Karpas-422 (cell line): ENCODE measurements around the gene CFH. TPM values are rescaled to one million over a fixed set of nuclear protein-coding genes. Genes with fewer than 3 reads are reported as not detected.

Source experiments
- DNase-seq: peaks from one replicate; pipeline ENCODE4 v3.0.0-alpha.2; 2015
- H2AFZ ChIP-seq: fragments of 200-600 bp; sonication (generic); 2 replicates; pipeline ENCODE4 v1.6.1; 2014; ENCODE audit warnings: antibody characterized with exemption, low read length, mixed read lengths
- H3K27ac ChIP-seq: fragments of 200-600 bp; sonication (generic); 2 replicates; pipeline ENCODE4 v1.5.1; 2014; ENCODE audit warnings: mild to moderate bottlenecking, low read length, moderate library complexity
- H3K27me3 ChIP-seq: fragments of 200-600 bp; sonication (generic); 2 replicates; pipeline ENCODE4 v1.6.1; 2014; ENCODE audit warnings: low read length, mixed read lengths
- H3K36me3 ChIP-seq: fragments of 200-600 bp; sonication (generic); 2 replicates; pipeline ENCODE4 v1.6.1; 2014; ENCODE audit warnings: low read length, mixed read lengths; ENCODE audit not compliant: insufficient read depth
- H3K4me1 ChIP-seq: fragments of 200-600 bp; sonication (generic); 2 replicates; pipeline ENCODE4 v1.6.1; 2014; ENCODE audit warnings: mild to moderate bottlenecking, low read length, mixed read lengths
- H3K4me2 ChIP-seq: fragments of 200-600 bp; sonication (generic); 2 replicates; pipeline ENCODE4 v1.6.1; 2014; ENCODE audit warnings: low read length, low read depth, mild to moderate bottlenecking; ENCODE audit not compliant: poor library complexity, severe bottlenecking
- H3K4me3 ChIP-seq: fragments of 200-600 bp; sonication (generic); 2 replicates; pipeline ENCODE4 v1.5.1; 2014; ENCODE audit warnings: mild to moderate bottlenecking, antibody characterized with exemption, low read length, mixed read lengths
- H3K79me2 ChIP-seq: fragments of 200-600 bp; sonication (generic); 2 replicates; pipeline ENCODE4 v1.6.1; 2014; ENCODE audit warnings: mild to moderate bottlenecking, low read length, mixed read lengths
- H3K9ac ChIP-seq: fragments of 200-600 bp; sonication (generic); 2 replicates; pipeline ENCODE4 v1.6.0; 2014; ENCODE audit warnings: low read length
- H3K9me2 ChIP-seq: fragments of 200-600 bp; sonication (generic), shearing (Covaris generic); replicated peaks from 2 replicates; pipeline ENCODE4 v1.6.0; 2014; ENCODE audit warnings: mild to moderate bottlenecking, low read length, moderate library complexity; ENCODE audit not compliant: insufficient read depth
- H3K9me3 ChIP-seq: fragments of 300-700, 200-600 bp; sonication (generic); 2 replicates; pipeline ENCODE4 v1.6.1; 2014; ENCODE audit warnings: low read length, mixed read lengths
- H4K20me1 ChIP-seq: fragments of 200-600 bp; sonication (generic); 2 replicates; pipeline ENCODE4 v1.6.1; 2014; ENCODE audit warnings: mild to moderate bottlenecking, antibody characterized with exemption, low read length, low read depth; ENCODE audit not compliant: insufficient read depth
- total RNA-seq: library from RNA; depleted of rRNA; stranded (reverse); fragments of >200 nt; shearing (Covaris generic); gene quantifications from 2 replicates; pipeline ENCODE4 v1.2.3, GENCODE V29; 2014; ENCODE audit warnings: low replicate concordance

Gene CFH
- total RNA-seq, 1 experiment from 2014 or later: not detected

DNA sequence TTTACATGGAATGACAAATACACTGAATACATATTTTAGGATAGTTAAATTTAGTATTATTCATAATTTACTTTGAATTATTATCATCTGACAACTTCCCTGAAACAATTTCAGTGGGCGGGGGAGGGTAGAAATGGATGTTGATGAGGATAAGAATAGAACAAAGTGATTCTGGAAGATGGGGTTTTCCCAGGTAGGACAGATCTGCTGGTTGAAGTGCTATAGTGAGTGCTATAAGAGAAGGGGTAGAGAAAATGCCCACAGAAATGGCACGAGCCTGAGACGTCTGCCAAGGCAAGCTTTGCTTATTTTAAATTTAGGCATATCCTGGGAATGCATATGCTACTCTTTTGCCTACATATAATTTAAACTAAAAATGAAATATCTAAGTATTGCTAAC is 3.2 kb downstream of the CFH start:
- Histone ChIP-seq H4K20me1 (no peaks in the 10 kb centered on the region), H3K9me2 (no peaks in the 10 kb centered on the region), H3K9ac (no peak overlapping the region), H3K36me3 (no peaks in the 10 kb centered on the region), H2AFZ (no peak overlapping the region), H3K4me1 (no peaks in the 10 kb centered on the region), H3K4me3 (no peak overlapping the region), H3K27me3 (no peaks in the 10 kb centered on the region), H3K4me2 (no peak overlapping the region), H3K9me3 (no peaks in the 10 kb centered on the region), H3K27ac (no peak overlapping the region), H3K79me2 (no peaks in the 10 kb centered on the region)
- no peak for DNase-seq

DNA sequence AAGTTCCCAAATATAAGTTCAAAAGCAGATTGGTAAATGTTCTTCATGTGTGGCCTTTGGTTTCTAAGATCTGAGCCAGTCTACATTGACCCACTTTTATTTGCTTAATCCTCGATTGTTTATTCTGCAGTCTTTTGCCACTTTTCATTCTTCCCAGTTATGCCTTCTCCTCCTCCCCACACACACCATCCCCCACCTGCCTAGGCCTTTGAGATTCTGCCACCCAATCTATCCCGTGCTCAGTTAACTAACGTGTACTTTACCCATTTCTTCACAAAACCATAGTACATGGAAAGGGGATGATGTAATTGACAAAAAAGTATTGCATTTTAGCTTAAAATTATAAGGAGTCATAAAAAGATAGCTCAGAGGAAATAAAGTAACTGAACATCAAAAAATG is 3.7 kb downstream of the CFH start:
- no peak overlapping the region for H3K4me2 ChIP-seq
- H3K9ac ChIP-seq: no peak overlapping the region
- no peak overlapping the region for H3K4me3 ChIP-seq
- H2AFZ ChIP-seq: no peak overlapping the region
- no peaks in the 10 kb centered on the region for H4K20me1 ChIP-seq
- no peaks in the 10 kb centered on the region for H3K27me3 ChIP-seq
- no peaks in the 10 kb centered on the region for H3K9me2 ChIP-seq
- H3K27ac ChIP-seq: no peak overlapping the region
- H3K36me3 ChIP-seq: no peaks in the 10 kb centered on the region
- no peaks in the 10 kb centered on the region for H3K9me3 ChIP-seq
- H3K4me1 ChIP-seq: no peaks in the 10 kb centered on the region
- no peaks in the 10 kb centered on the region for H3K79me2 ChIP-seq
- DNase-seq: no peak

DNA sequence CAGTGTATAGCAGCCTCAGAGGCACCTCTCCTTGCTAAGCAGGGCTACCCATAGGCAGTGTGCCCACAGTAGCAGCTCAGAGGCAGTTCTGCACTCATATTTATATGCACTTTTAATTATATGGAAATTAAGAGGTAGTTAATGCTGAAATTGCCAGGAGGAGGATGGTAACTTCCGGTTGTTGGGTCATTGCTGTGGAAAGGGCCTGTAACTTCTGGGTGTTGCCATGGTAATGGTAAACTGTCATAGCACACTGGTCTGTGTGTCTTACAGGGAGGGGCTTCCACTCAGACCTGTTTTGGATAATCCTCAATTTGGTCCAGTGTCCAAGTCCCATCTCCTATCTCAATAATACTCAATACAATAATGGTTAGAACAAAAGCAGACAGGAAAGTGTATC is 7.6 kb downstream of the CFH start:
- Histone ChIP-seq H3K79me2 (no peaks in the 10 kb centered on the region), H3K9me2 (no peaks in the 10 kb centered on the region), H3K36me3 (no peaks in the 10 kb centered on the region), H3K27me3 (no peaks in the 10 kb centered on the region), H3K9ac (no peak overlapping the region), H3K4me2 (no peak overlapping the region), H3K27ac (no peak overlapping the region), H3K4me3 (no peak overlapping the region), H4K20me1 (no peaks in the 10 kb centered on the region), H3K4me1 (no peaks in the 10 kb centered on the region), H3K9me3 (no peaks in the 10 kb centered on the region), H2AFZ (no peak overlapping the region)
- no peak for DNase-seq

DNA sequence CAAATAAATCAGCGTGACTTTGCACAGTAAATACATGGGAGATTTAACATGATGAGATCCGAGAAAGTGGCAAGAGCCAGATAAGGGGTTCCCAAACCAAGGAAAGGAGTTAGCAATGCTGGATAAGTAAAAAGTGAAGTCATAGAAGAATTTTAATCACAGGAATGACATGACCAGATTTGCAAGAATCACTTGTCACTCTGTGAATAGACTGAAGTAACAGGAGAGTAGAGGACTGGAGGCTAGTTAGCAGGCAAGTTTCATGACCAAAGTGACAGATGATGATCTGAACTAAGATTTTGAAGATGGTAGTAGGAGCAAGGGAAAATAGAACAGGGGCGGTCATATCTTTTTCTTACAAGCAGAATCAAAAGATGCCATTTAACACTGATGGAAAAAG is 8.4 kb downstream of the CFH start:
- Histone ChIP-seq H3K79me2 (no peaks in the 10 kb centered on the region), H3K27ac (no peak overlapping the region), H3K9me2 (no peaks in the 10 kb centered on the region), H4K20me1 (no peaks in the 10 kb centered on the region), H3K9me3 (no peaks in the 10 kb centered on the region), H3K27me3 (no peaks in the 10 kb centered on the region), H2AFZ (no peak overlapping the region), H3K36me3 (no peaks in the 10 kb centered on the region), H3K4me3 (no peak overlapping the region), H3K9ac (no peak overlapping the region), H3K4me2 (no peak overlapping the region), H3K4me1 (no peaks in the 10 kb centered on the region)
- no peak for DNase-seq

DNA sequence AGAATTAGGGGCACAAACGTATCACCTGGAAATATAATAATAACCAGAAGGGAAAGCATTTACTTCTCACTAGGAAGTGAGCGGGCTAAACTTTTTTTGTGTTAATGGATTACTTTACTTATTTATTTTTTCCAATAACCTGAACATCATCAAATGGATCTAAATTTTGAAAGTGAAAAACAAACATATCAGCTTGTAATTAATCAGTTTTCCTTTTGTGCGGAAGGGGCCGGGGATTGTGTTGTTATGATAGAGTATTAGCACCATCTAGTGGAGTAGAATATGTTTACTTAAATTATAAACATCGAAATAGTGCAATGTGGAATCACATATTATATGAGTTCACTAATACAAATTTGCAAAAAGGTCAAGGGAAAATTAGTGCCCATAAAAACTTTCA is 9.0 kb downstream of the CFH start:
- H3K4me2 ChIP-seq: no peak overlapping the region
- no peak overlapping the region for H2AFZ ChIP-seq

DNA sequence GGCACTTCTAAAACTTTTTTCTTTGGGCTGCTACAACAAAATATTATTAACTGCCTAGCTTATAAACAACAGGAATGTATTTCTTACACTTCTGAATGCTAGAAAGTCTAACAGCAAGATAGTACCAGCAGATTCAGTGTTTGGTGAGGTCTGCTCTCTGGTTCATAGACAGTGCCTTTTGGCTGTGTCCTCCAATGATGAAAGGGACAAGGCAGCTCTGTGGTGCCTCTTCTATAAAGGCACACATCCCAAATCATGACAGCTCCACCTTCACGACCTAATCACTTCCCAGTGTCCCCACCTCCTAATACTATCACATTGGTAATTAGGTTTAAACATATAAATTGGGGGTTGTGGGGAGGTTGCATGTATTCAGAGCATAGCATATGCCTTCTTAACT is 9.5 kb downstream of the CFH start:
- Histone ChIP-seq H3K27me3 (no peaks in the 10 kb centered on the region), H3K79me2 (no peaks in the 10 kb centered on the region), H3K36me3 (no peaks in the 10 kb centered on the region)

More for the DNA sequence above, 9.0 kb downstream of the CFH start:
- Histone ChIP-seq H3K4me3 (no peak overlapping the region), H3K4me1 (no peaks in the 10 kb centered on the region), H3K79me2 (no peaks in the 10 kb centered on the region), H3K36me3 (no peaks in the 10 kb centered on the region), H3K9me3 (no peaks in the 10 kb centered on the region), H3K27me3 (no peaks in the 10 kb centered on the region), H4K20me1 (no peaks in the 10 kb centered on the region), H3K27ac (no peak overlapping the region), H3K9me2 (no peaks in the 10 kb centered on the region), H3K9ac (no peak overlapping the region)
- peak; percentile 72 for DNase-seq

DNA sequence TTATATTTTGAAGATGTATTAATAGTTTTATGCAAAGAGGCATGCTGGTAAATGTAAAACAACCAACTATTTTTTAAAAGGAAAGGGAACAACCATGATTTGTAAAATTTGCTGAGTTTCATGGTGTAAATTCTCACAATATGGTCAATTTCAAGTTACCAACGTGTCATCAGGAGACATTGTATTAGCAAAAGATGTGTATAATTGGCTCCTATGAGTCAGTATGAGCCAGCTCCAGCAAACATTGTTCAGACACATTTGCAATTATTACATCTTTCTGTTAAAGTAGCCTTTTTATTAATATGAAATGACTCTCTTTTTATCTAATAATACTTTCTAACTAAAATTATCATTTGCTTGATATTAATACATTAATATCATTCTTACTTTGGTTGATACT is 15.3 kb downstream of the CFH start:
- Histone ChIP-seq H2AFZ (no peak overlapping the region), H3K4me2 (no peak overlapping the region), H3K27me3 (no peaks in the 10 kb centered on the region), H4K20me1 (no peaks in the 10 kb centered on the region), H3K9ac (no peak overlapping the region), H3K4me3 (no peak overlapping the region), H3K4me1 (no peaks in the 10 kb centered on the region), H3K27ac (no peak overlapping the region), H3K9me2 (no peaks in the 10 kb centered on the region), H3K79me2 (no peaks in the 10 kb centered on the region), H3K9me3 (no peaks in the 10 kb centered on the region), H3K36me3 (no peaks in the 10 kb centered on the region)
- DNase-seq: no peak

More for the DNA sequence above, 9.5 kb downstream of the CFH start:
- no peaks in the 10 kb centered on the region for H4K20me1 ChIP-seq
- no peaks in the 10 kb centered on the region for H3K4me1 ChIP-seq
- H3K9me2 ChIP-seq: no peaks in the 10 kb centered on the region
- H3K27ac ChIP-seq: no peak overlapping the region
- no peak overlapping the region for H3K9ac ChIP-seq
- no peak overlapping the region for H3K4me3 ChIP-seq
- no peak overlapping the region for H3K4me2 ChIP-seq
- DNase-seq: no peak
- no peaks in the 10 kb centered on the region for H3K9me3 ChIP-seq
- H2AFZ ChIP-seq: no peak overlapping the region

DNA sequence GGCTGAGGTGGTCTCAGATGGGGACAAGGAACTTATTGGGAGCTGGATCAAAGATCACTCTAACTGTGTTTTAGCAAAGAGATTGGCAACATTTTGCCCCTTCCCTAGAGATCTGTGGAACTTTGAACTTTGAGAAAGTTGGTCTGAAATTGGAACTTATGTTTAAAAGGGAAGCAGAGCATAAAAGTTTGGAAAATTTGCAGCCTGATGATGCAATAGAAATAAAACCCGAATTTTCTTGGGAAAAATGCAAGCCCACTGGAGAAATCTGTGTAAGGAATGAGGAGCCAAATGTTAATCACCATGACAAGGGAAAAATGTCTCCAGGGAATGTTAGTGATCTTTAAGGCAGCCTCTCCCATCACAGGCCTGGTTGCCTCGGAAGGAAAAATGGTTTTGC is 17.2 kb downstream of the CFH start:
- Histone ChIP-seq H3K27me3 (no peaks in the 10 kb centered on the region), H3K4me3 (no peak overlapping the region), H3K9ac (no peak overlapping the region), H3K36me3 (no peaks in the 10 kb centered on the region), H2AFZ (no peak overlapping the region), H3K9me3 (no peaks in the 10 kb centered on the region), H3K27ac (no peak overlapping the region), H3K4me1 (no peaks in the 10 kb centered on the region), H4K20me1 (no peaks in the 10 kb centered on the region), H3K4me2 (no peak overlapping the region), H3K9me2 (no peaks in the 10 kb centered on the region), H3K79me2 (no peaks in the 10 kb centered on the region)
- no peak for DNase-seq

DNA sequence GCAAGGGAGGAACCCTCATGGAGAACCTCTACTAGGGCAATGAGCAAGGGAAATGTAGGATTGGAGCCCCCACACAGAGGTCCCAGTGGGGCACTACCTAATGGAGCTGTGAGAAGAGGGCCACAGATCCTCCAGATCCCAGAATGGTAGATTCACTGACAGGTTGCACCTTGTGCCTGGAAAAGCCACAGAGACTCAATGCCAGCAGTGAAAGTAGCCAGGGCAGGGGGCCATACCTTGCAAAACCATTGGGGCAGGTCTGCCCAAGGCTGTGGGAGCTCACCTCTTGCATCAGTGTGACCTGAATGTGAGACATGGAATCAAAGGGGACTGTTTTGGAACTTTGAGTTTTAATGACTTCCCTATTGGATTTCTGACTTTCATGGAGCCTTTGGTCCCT is 17.9 kb downstream of the CFH start:
- H2AFZ ChIP-seq: no peak overlapping the region
- H3K27me3 ChIP-seq: no peaks in the 10 kb centered on the region
- no peak for DNase-seq
- H3K27ac ChIP-seq: no peak overlapping the region
- H3K36me3 ChIP-seq: no peaks in the 10 kb centered on the region
- H3K79me2 ChIP-seq: no peaks in the 10 kb centered on the region
- H4K20me1 ChIP-seq: no peaks in the 10 kb centered on the region
- no peak overlapping the region for H3K9ac ChIP-seq
- H3K4me1 ChIP-seq: no peaks in the 10 kb centered on the region
- no peak overlapping the region for H3K4me3 ChIP-seq
- H3K9me3 ChIP-seq: no peaks in the 10 kb centered on the region
- H3K4me2 ChIP-seq: no peak overlapping the region
- H3K9me2 ChIP-seq: no peaks in the 10 kb centered on the region
